ENCODE data around the gene FUT8.

Gene FUT8

DNA sequence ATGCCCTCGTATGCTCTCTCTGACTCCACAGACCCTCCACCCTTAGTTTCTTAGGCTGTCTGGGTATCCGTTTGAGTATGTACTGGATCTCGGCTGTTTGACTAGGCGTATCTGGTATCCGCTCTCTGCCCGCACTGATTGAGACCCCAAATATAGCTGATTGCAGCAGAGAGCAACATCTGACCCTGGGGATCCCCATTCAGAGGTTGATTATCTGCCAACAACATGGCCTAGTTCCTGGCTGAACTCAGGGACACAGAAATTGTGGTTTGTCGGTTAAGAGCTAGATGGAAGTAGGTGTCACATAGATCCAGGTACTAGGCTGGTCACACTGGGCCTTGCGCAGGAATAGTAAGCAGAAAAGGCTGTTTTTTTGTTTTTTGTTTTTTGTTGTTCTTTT lies 359.9 kb downstream of the FUT8 start:
- no peak for DNase-seq (ENCODE audit: low read depth, low spot score)

DNA sequence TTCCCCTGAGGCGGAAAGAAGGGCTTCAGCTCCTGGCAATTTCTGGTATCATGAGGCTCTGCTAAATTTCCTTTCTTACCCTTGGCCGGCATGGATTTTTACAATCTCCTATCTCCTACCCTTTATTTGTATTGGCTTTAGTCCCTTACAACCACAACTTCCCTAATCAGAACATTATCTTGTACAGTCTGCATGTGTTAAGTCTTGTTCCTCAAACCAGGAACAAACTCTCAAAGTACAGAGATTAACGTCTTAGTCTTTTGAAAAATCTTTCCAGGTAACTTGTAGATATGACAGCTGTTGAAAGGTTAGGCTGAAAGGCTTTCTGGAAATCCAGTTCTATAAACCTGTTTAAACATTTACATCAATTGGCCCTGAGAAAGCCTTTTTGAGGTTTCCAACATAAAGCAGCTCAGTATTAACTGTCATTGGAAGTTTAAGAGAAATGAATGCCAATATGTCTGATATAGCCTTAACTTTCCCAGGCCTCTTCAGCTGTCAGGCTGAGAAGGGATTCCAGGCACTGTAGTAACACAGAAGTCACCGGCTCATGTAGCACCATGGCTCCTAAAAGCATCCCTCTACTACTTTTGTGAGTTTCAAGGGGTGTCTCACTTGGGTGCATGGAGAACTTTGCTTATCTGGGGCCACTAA lies 360.5 kb downstream of the FUT8 start:
- no peak for DNase-seq (ENCODE audit: low read depth, low spot score)

DNA sequence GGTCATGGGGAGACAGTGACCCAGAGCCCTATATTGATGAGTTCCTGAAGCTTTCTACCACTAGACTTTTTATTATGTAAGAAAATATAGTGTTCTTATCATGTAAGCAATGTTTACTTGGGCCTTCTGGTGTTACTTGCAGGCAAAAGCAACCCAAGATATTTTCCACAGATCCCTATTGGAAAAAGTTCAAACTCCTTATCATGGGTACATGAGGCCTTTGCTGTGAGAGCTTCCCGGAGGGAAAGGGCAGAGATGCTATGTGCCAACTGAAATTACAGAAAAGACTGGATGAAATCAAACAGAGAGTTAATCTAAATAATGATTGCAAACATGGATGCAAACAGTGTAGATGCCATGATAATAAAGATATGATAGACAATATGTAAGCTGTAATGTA lies 361.5 kb downstream of the FUT8 start:
- DNase-seq (ENCODE audit: low read depth, low spot score), result no peak

- DNase-seq (ENCODE audit: low read depth, low spot score), result no peak
Observed at GRCh38 chr14:65776193-65776852, 363.8 kb downstream of the FUT8 start.

GRCh38 chr14:65780566-65780965 lies 368.0 kb downstream of the FUT8 start:
- no peak for DNase-seq (ENCODE audit: low read depth, low spot score)

- no peak for DNase-seq (ENCODE audit: low read depth, low spot score)
Observed at GRCh38 chr14:65783101-65783500, 370.6 kb downstream of the FUT8 start.

DNA sequence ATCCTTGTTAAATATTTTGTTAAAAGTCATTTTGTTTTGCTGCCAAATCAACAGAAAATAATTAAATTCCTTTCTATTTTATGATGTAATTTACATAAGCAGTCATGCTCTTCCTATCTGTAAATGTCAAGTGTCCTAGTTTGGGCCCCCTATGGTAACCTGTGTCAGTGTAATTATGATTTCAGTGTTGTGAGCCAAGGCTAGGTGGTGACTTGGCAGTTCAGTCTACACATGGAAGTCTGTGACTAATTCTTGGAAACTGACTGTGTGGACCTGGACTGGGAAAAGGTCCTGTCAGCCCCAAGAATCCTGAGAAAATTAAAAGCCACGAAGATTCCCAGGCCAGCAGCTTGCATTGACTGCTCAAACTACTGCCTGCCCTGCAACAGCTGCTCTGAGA lies 371.0 kb downstream of the FUT8 start:
- no peak for DNase-seq (ENCODE audit: low read depth, low spot score)

- DNase-seq (ENCODE audit: low read depth, low spot score), result no peak
Observed at GRCh38 chr14:65784574-65784973, 372.0 kb downstream of the FUT8 start.

- DNase-seq (ENCODE audit: low read depth, low spot score), result no peak
Observed at GRCh38 chr14:65787461-65787860, 374.9 kb downstream of the FUT8 start.

GRCh38 chr14:65788876-65789275 lies 376.3 kb downstream of the FUT8 start:
- DNase-seq (ENCODE audit: low read depth, low spot score), result no peak

GRCh38 chr14:65789363-65789762 lies 376.8 kb downstream of the FUT8 start:
- no peak for DNase-seq (ENCODE audit: low read depth, low spot score)

DNA sequence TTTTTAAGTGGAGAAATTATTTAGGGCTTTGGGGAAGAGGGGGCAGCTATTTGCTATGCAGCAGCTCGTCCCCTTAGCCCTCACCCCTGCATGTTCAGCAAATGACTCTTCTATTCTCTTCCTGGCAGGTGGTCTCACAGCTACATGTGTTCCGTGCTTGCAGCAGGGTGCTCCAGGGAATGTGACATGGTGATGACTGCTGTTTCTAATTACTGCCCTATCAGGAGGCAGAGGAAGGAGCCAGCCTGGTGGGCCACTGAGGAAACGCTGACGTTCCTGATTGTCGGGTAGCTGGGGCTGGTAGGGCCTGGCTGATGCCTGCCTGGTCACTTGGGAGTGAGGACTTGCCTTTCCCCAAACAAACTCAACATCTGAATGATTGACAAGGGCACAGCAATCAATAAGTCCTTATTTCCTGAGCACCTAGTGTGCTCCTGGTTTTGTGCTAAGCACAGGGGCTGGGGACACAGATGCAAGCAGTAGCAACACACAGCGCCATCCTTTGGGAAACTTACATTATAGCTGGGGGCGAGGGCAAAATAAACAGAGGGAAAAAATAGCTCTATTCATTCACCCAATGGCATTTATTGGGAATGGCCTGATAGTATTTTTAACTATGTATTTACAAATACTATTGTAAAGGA lies 377.8 kb downstream of the FUT8 start:
- DNase-seq (ENCODE audit: low read depth, low spot score), result no peak

GRCh38 chr14:65791191-65791981 lies 378.9 kb downstream of the FUT8 start:
- no peak for DNase-seq (ENCODE audit: low read depth, low spot score)

DNA sequence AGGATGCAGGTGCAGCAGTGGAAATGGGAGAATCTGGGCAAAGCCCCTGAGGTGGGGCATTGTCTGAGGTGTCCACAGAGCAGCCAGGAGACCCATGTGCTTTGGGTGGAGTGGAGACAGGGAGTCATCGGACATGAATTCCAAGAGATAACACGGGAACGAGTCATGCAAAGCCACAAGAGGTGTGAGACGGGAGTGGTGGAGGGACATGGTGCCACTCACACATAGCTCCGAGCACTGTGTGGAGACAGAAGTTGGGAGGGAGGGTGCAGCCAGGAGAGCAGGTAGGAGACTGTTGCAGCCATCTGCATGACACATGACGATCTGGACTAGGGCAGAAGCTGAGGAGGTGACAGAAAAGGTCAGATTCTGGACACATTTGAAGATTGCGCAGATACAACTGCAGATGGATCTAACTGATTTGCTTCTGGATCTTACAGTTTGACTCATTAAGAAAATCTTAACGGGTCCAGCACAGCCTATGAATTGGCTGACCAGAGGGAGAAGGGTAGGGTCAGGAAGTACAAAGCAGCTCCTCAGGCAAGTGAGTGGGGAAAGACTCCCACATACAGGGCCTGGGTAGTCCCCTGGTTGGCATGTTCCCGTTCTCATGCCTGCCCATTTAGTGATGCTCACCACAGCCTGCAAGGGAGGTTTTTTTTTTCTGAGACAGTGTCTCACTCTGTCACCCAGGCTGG lies 379.8 kb downstream of the FUT8 start:
- DNase-seq (ENCODE audit: low read depth, low spot score), result no peak
